ENCODE measurements around the gene HDDC3. TPM values are rescaled to one million over a fixed set of nuclear protein-coding genes. Genes with fewer than 3 reads are reported as not detected.

HDDC3 gene
- total and polyA plus RNA-seq, 2 donors = 6.8 to 9.7 TPM

- H3K4me3 ChIP-seq (ENCODE audit: low read depth, low read length) = no peak overlapping the region
- DNase-seq (ENCODE audit: extremely low spot score) = no peak
- H3K27ac ChIP-seq (ENCODE audit: low read depth) = no peak overlapping the region
- no peaks in the 10 kb centered on the region for H3K4me1 ChIP-seq (ENCODE audit: insufficient read depth)
- WGBS = 85% methylated on average over 6 of the region's 6 CpGs
- H3K36me3 ChIP-seq (ENCODE audit: insufficient read depth) = no peaks in the 10 kb centered on the region
Measured at GRCh38 chr15:90957791-90958190, 25.4 kb upstream of the HDDC3 start.

DNA sequence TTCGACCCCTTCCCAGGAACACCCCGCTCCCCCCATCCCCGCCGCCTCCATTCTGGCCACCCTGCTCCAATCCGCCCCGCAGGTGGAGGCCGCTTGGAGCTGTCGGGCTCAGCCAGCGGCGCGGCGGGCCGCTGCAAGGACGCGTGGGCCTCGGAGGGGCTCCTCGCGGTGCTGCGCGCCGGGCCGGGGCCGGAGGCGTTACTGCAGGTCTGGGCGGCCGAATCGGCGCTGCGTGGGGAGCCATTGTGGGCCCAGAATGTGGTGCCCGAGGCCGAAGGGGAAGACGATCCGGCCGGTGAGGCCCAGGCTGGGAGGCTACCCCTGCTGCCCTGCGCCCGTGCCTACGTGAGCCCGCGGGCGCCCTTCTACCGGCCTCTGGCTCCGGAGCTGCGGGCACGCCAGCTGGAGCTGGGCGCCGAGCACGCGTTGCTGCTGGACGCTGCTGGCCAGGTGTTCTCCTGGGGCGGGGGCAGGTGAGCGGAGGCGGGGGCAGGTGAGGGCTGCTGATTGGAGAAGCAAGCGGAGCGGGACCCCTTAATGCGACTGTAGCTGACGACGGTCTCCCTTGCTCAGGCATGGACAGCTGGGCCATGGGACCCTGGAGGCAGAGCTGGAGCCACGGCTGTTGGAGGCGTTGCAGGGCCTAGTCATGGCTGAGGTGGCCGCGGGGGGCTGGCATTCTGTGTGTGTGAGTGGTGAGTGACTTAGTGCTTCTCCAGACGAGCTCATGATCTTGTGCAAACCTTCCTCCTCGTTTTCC, 24.9 kb upstream of the HDDC3 start:
- Histone ChIP-seq H3K36me3 (ENCODE audit: insufficient read depth) (no peaks in the 10 kb centered on the region), H3K4me1 (ENCODE audit: insufficient read depth) (no peaks in the 10 kb centered on the region), H3K27ac (ENCODE audit: low read depth) (no peak overlapping the region), H3K4me3 (ENCODE audit: low read depth, low read length) (peak overlapping the region; percentile 49)
- 23% methylated on average over 63 of the region's 63 CpGs for WGBS
- DNase-seq (ENCODE audit: extremely low spot score) = no peak

DNA sequence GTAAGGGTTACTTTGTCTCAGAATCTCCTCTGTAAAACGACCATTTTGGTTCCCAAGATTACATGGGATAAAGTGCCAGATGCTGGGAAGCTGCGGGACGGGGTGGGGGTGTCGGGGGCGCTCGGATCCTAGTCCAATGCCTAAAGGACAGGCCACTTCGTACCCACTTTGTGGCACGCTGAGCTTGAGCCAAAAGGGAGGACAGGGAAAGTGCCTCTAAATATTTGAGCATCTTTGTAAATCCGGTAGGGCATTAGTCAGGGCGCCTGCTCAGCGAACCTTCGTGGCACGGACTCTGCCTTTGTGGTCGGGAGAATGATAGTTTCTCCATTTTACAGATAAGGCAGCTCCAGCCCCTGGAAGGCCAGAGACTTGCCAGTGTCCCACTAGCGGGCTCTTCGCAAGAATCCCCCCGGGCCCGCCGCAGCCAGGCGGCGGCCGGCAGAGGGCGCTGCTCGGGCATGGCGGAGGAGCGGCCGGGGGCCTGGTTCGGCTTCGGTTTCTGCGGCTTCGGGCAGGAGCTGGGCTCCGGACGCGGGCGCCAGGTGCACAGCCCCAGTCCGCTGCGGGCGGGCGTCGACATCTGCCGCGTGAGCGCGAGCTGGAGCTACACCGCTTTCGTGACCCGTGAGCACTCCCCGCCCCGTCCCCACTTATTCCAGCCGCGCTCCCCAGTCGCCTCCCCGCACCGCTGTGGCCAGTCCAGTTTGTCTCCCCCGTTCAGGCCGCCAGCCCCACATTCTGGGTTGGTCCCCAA, 24.1 kb upstream of the HDDC3 start:
- Histone ChIP-seq H3K36me3 (ENCODE audit: insufficient read depth) (no peaks in the 10 kb centered on the region), H3K4me1 (ENCODE audit: insufficient read depth) (no peaks in the 10 kb centered on the region), H3K27ac (ENCODE audit: low read depth) (no peak overlapping the region), H3K4me3 (ENCODE audit: low read depth, low read length) (peak overlapping the region; percentile 49)
- no peak for DNase-seq (ENCODE audit: extremely low spot score)
- WGBS = 8% methylated on average over 56 of the region's 56 CpGs

GRCh38 chr15:90955624-90956273, 23.4 kb upstream of the HDDC3 start:
- H3K36me3 ChIP-seq (ENCODE audit: insufficient read depth) = no peaks in the 10 kb centered on the region
- no peak overlapping the region for H3K27ac ChIP-seq (ENCODE audit: low read depth)
- no peak for DNase-seq (ENCODE audit: extremely low spot score)
- H3K4me3 ChIP-seq (ENCODE audit: low read depth, low read length) = peak overlapping the region; percentile 55
- 71% methylated on average over 20 of the region's 20 CpGs for WGBS
- no peaks in the 10 kb centered on the region for H3K4me1 ChIP-seq (ENCODE audit: insufficient read depth)

GRCh38 chr15:90954712-90955623, 22.6 kb upstream of the HDDC3 start, which contains the start of gene RCCD1:
Gene RCCD1 (plus strand): TSS chr15:90954884. CDS start chr15:90956735, 1,851 bp downstream.
- Histone ChIP-seq H3K4me3 (ENCODE audit: low read depth, low read length) (peak within 1 kb of the TSS; percentile 55), H3K4me1 (ENCODE audit: insufficient read depth) (no peaks in the 10 kb centered on the region), H3K36me3 (ENCODE audit: insufficient read depth) (no peaks in the 10 kb centered on the region), H3K27ac (ENCODE audit: low read depth) (peak within 1 kb of the TSS; percentile 88)
- WGBS = 2% methylated on average over 69 of the region's 69 CpGs
- peak; percentile 89 for DNase-seq (ENCODE audit: extremely low spot score)

- no peaks in the 10 kb centered on the region for H3K36me3 ChIP-seq (ENCODE audit: insufficient read depth)
- 74% methylated on average over 16 of the region's 16 CpGs for WGBS
- H3K4me3 ChIP-seq (ENCODE audit: low read depth, low read length) = no peak overlapping the region
- H3K27ac ChIP-seq (ENCODE audit: low read depth) = no peak overlapping the region
- no peaks in the 10 kb centered on the region for H3K4me1 ChIP-seq (ENCODE audit: insufficient read depth)
- DNase-seq (ENCODE audit: extremely low spot score) = no peak
Measured at GRCh38 chr15:90953947-90954711, 21.8 kb upstream of the HDDC3 start.

- H3K36me3 ChIP-seq (ENCODE audit: insufficient read depth) = no peaks in the 10 kb centered on the region
- WGBS = 90% methylated on average over 14 of the region's 14 CpGs
- H3K4me3 ChIP-seq (ENCODE audit: low read depth, low read length) = no peak overlapping the region
- no peak for DNase-seq (ENCODE audit: extremely low spot score)
- H3K4me1 ChIP-seq (ENCODE audit: insufficient read depth) = no peaks in the 10 kb centered on the region
- no peak overlapping the region for H3K27ac ChIP-seq (ENCODE audit: low read depth)
Measured at GRCh38 chr15:90952901-90953677, 20.7 kb upstream of the HDDC3 start.

DNA sequence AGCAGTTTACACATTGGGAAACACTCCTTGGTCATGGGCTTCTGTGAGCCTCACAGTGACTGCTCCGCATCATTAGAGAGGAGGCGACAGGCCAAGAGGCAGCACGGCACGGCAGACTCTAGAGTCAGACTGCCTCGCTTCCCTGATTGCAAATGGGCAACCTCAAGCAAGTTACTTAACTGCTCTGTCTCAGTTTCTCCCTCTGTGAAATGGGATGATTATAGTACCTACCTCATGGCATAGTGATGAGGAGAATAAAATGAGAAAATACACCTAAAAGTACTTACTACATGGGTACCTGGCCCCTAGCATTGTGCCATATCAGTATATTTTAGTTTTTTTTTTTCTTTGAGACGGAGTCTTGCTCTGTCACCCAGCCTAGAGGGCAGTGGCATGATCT, 18.3 kb upstream of the HDDC3 start:
- Histone ChIP-seq H3K27ac (ENCODE audit: low read depth) (no peak overlapping the region), H3K36me3 (ENCODE audit: insufficient read depth) (no peaks in the 10 kb centered on the region)
- 96% methylated on average over 6 of the region's 6 CpGs for WGBS

DNA sequence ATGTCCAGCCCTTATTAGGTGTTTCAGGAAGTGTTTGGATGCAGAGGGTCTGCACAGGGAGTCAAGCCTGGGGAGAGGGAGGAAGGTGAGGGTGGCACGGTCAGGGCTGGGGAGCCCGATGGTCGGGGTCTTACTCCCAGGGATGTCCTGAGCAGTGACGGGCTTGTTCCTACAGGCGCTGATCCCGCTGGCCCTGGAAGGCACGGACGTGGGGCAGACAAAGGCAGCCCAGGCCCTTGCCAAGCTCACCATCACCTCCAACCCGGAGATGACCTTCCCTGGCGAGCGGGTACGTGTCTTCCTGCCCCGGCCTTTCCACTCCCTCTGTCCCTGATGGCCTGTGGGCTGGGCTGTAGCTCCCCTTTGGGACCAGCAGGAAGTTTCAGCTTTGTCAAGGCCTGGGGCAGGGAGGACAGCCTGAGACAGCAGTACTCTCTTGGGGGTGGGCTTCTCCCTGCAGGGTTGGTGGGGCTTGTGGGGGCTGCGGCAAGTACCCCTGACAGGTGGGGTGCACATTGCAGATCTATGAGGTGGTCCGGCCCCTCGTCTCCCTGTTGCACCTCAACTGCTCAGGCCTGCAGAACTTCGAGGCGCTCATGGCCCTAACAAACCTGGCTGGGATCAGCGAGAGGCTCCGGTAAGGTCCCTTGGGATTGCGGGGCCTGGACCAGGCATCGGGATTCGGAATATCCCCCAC, 17.8 kb upstream of the HDDC3 start:
- H3K36me3 ChIP-seq (ENCODE audit: insufficient read depth) = no peaks in the 10 kb centered on the region
- no peak for DNase-seq (ENCODE audit: extremely low spot score)
- H3K4me3 ChIP-seq (ENCODE audit: low read depth, low read length) = no peak overlapping the region
- no peaks in the 10 kb centered on the region for H3K4me1 ChIP-seq (ENCODE audit: insufficient read depth)
- WGBS = 93% methylated on average over 23 of the region's 23 CpGs
- peak overlapping the region; percentile 4 for H3K27ac ChIP-seq (ENCODE audit: low read depth)

More for the DNA sequence above, 18.3 kb upstream of the HDDC3 start:
- no peak for DNase-seq (ENCODE audit: extremely low spot score)
- Histone ChIP-seq H3K4me1 (ENCODE audit: insufficient read depth) (no peaks in the 10 kb centered on the region), H3K4me3 (ENCODE audit: low read depth, low read length) (no peak overlapping the region)

DNA sequence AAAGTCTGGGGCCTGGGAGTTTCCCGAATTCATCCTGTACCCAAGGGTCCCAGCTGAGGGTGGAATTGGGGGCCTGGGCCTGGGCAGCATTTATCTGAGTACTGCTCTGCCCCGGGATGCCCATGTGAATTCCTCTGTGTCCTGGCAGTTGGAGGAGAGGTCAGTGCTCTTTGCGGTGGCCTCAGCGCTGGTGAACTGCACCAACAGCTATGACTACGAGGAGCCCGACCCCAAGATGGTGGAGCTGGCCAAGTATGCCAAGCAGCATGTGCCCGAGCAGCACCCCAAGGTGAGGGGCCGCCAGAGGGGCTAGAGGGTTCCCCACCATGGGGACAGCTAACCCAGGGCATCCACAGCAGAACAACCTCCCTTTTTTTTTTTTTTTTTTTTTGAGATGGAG, 16.2 kb upstream of the HDDC3 start:
- Histone ChIP-seq H3K36me3 (ENCODE audit: insufficient read depth) (peaks cover 2% of the 10 kb centered on the region), H3K27ac (ENCODE audit: low read depth) (no peak overlapping the region), H3K4me1 (ENCODE audit: insufficient read depth) (no peaks in the 10 kb centered on the region), H3K4me3 (ENCODE audit: low read depth, low read length) (no peak overlapping the region)
- WGBS = 91% methylated on average over 8 of the region's 8 CpGs
- DNase-seq (ENCODE audit: extremely low spot score) = no peak

GRCh38 chr15:90947577-90948357, 15.4 kb upstream of the HDDC3 start:
- WGBS = 89% methylated on average over 18 of the region's 18 CpGs
- Histone ChIP-seq H3K27ac (ENCODE audit: low read depth) (no peak overlapping the region), H3K36me3 (ENCODE audit: insufficient read depth) (peaks cover 2% of the 10 kb centered on the region), H3K4me3 (ENCODE audit: low read depth, low read length) (no peak overlapping the region), H3K4me1 (ENCODE audit: insufficient read depth) (no peaks in the 10 kb centered on the region)
- DNase-seq (ENCODE audit: extremely low spot score) = no peak
